HepG2 (cell line): Measurements from ENCODE around the gene MLN. TPM values are rescaled to one million over a fixed set of nuclear protein-coding genes. Genes with fewer than 3 reads are reported as not detected.

Source experiments
- CHD4 ChIP-seq: fragments of 200-600 bp; sonication (generic); IDR thresholded peaks from 2 replicates; pipeline ENCODE4 v1.7.0; 2017; ENCODE audit warnings: mild to moderate bottlenecking, low read length, borderline replicate concordance
- HNRNPUL1 ChIP-seq: fragments of 200-400 bp; formaldehyde crosslinking; IDR thresholded peaks from 2 replicates; pipeline ENCODE4 v1.6.1; 2017; ENCODE audit warnings: low read depth, mild to moderate bottlenecking, low read length, moderate library complexity
- HOXA3 ChIP-seq: sonication (generic); formaldehyde crosslinking; IDR thresholded peaks from 2 replicates; pipeline ENCODE4 v1.5.0; 2020; ENCODE audit warnings: missing genetic modification reagents
- IKZF4 ChIP-seq: sonication (generic); formaldehyde crosslinking; IDR thresholded peaks from 2 replicates; pipeline ENCODE4 v1.5.1; 2020; ENCODE audit warnings: borderline replicate concordance, mild to moderate bottlenecking, low read depth, missing genetic modification reagents; ENCODE audit errors: not compliant biosample characterization
- KDM3A ChIP-seq: IDR thresholded peaks from 2 replicates; pipeline ENCODE4 v1.6.1; 2018; ENCODE audit warnings: low read depth, missing compliant biosample characterization
- KDM5B ChIP-seq: sonication (generic); formaldehyde crosslinking; IDR thresholded peaks from 2 replicates; pipeline ENCODE4 v1.4.0; 2020; ENCODE audit warnings: missing genetic modification reagents, mild to moderate bottlenecking, borderline replicate concordance
- KLF9 ChIP-seq: IDR thresholded peaks from 2 replicates; pipeline ENCODE4 v1.6.1; 2016; ENCODE audit warnings: low read depth
- MEF2D ChIP-seq: sonication (generic); formaldehyde crosslinking; IDR thresholded peaks from 2 replicates; pipeline ENCODE4 v1.5.1; 2020; ENCODE audit warnings: mild to moderate bottlenecking, missing genetic modification reagents
- MTF2 ChIP-seq: sonication (generic); formaldehyde crosslinking; IDR thresholded peaks from 2 replicates; pipeline ENCODE4 v1.5.0; 2020; ENCODE audit warnings: missing genetic modification reagents, borderline replicate concordance
- ONECUT2 ChIP-seq: sonication (generic); formaldehyde crosslinking; IDR thresholded peaks from 2 replicates; pipeline ENCODE4 v1.4.0; 2020; ENCODE audit warnings: missing genetic modification reagents
- PBX3 ChIP-seq: sonication (generic); formaldehyde crosslinking; IDR thresholded peaks from 2 replicates; pipeline ENCODE4 v1.8.1; 2023; ENCODE audit warnings: missing genetic modification reagents, inconsistent platforms, borderline replicate concordance
- RARG ChIP-seq: sonication (generic); formaldehyde crosslinking; IDR thresholded peaks from 2 replicates; pipeline ENCODE4 v1.4.0; 2020; ENCODE audit warnings: low read depth, mild to moderate bottlenecking, missing genetic modification reagents
- RBM39 ChIP-seq: fragments of 200-400 bp; formaldehyde crosslinking; IDR thresholded peaks from one replicate; pipeline ENCODE4 v1.6.1; 2018; ENCODE audit warnings: antibody characterized with exemption, mild to moderate bottlenecking, low read depth, low read length; ENCODE audit not compliant: poor library complexity, severe bottlenecking
- RXRB ChIP-seq: IDR thresholded peaks from 2 replicates; pipeline ENCODE4 v1.6.1; 2016; ENCODE audit warnings: borderline replicate concordance, missing genetic modification reagents, missing compliant biosample characterization
- SMYD3 ChIP-seq: sonication (generic); formaldehyde crosslinking; IDR thresholded peaks from 2 replicates; pipeline ENCODE4 v1.8.1; 2023; ENCODE audit warnings: mild to moderate bottlenecking, missing genetic modification reagents
- TAF15 ChIP-seq: fragments of 200-400 bp; formaldehyde crosslinking; IDR thresholded peaks from one replicate; pipeline ENCODE4 v1.6.1; 2018; ENCODE audit warnings: mild to moderate bottlenecking, low read depth, low read length; ENCODE audit not compliant: poor library complexity, severe bottlenecking
- ZBTB1 ChIP-seq: sonication (generic); formaldehyde crosslinking; IDR thresholded peaks from 2 replicates; pipeline ENCODE4 v1.4.0; 2020; ENCODE audit warnings: missing genetic modification reagents, borderline replicate concordance
- ZFP1 ChIP-seq: IDR thresholded peaks from 2 replicates; pipeline ENCODE4 v1.6.1; 2016
- ZNF20 ChIP-seq: sonication (generic); formaldehyde crosslinking; IDR thresholded peaks from 2 replicates; pipeline ENCODE4 v1.4.0; 2020; ENCODE audit warnings: mild to moderate bottlenecking, moderate library complexity, missing genetic modification reagents
- ZNF225 ChIP-seq: sonication (generic); formaldehyde crosslinking; IDR thresholded peaks from 2 replicates; pipeline ENCODE4 v1.4.0; 2020; ENCODE audit warnings: mild to moderate bottlenecking, missing genetic modification reagents
- ZNF3 ChIP-seq: IDR thresholded peaks from 2 replicates; pipeline ENCODE4 v1.7.0; 2017; ENCODE audit warnings: inconsistent platforms
- ZNF354B ChIP-seq: sonication (generic); formaldehyde crosslinking; IDR thresholded peaks from 2 replicates; pipeline ENCODE4 v1.8.0; 2022; ENCODE audit warnings: mild to moderate bottlenecking, missing genetic modification reagents
- ZNF496 ChIP-seq: sonication (generic); formaldehyde crosslinking; IDR thresholded peaks from 2 replicates; pipeline ENCODE4 v1.8.1; 2023; ENCODE audit warnings: mild to moderate bottlenecking, moderate library complexity, missing genetic modification reagents; ENCODE audit not compliant: insufficient replicate concordance
- ZNF543 ChIP-seq: sonication (generic); formaldehyde crosslinking; IDR thresholded peaks from 2 replicates; pipeline ENCODE4 v1.4.0; 2020; ENCODE audit warnings: mild to moderate bottlenecking, missing genetic modification reagents
- ZNF614 ChIP-seq: IDR thresholded peaks from 2 replicates; pipeline ENCODE4 v1.6.1; 2018; ENCODE audit warnings: missing biosample characterization, missing genetic modification reagents, inconsistent platforms, borderline replicate concordance
- ZNF784 ChIP-seq: sonication (generic); formaldehyde crosslinking; IDR thresholded peaks from 2 replicates; pipeline ENCODE4 v1.5.1; 2020; ENCODE audit warnings: missing genetic modification reagents, mild to moderate bottlenecking, borderline replicate concordance
- polyA plus RNA-seq, 8 experiments: library from polyadenylated mRNA; depleted of rRNA in 3 of 8; stranded (reverse) in 7 of 8; unstranded in 1 of 8; fragments of >200 nt; fragmentation: Illumina TruSeq in 4 of 8; extraction: Trizol in 4 of 8; gene quantifications; 2 replicates each; pipeline versions ENCODE4 v1.2.1 to v1.2.3, GENCODE V29; 2011 to 2016; ENCODE audit warnings: low read depth in 4 of 8, missing spikeins in 1 of 8, mixed read lengths in 1 of 8; ENCODE audit not compliant: insufficient read depth in 1 of 8
- total RNA-seq, 5 experiments: library from RNA; depleted of rRNA; stranded (reverse); fragments of >200 nt; fragmentation: Illumina TruSeq; extraction: Trizol; gene quantifications; 2 replicates each; pipeline ENCODE4 v1.2.3, GENCODE V29; 2016; ENCODE audit warnings: low read depth in 1 of 5
- TF ChIP-seq, protein P1 (sequence below): IDR thresholded peaks from 2 replicates; pipeline ENCODE4 v1.6.1; 2016; ENCODE audit warnings: mild to moderate bottlenecking, missing biosample characterization, missing genetic modification reagents

MLN gene
- total and polyA plus RNA-seq, 2 of the 13 experiments (the other 11 are each of a cell fraction or from before 2014, with no cell fraction given), result not detected

DNA sequence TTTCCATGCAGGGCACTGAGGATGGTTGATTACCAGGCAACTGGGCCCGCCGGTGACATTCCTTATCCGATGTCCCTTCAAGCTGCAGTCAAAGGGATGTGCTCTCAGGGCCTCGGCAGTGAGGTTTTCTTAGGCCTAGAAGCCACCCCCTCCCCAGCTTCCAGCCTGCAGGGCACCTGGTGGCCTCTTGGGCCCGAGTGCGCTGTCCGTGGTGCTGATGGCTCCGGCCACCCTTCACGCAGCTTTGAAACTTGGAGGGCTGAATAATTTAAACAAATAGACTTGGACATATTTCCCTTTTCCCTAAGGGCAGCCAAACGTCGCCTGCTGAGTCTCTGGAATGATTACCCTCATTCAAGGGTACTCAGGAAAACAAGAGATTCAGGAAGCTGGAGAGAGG, 8.9 kb upstream of the MLN start (continued):
- TF ChIP-seq CHD4, result no peak
- TF ChIP-seq KDM5B (CRISPR knock-in tag), result peak; percentile 87; the same call in 1 of the 2 replicates
- no peak for TF ChIP-seq HNRNPUL1
- TF ChIP-seq IKZF4 (CRISPR knock-in tag), result peak; percentile 90
- peak; percentile 58; the same call in 1 of the 2 replicates for TF ChIP-seq ZNF20 (CRISPR knock-in tag)
- peak; percentile 70 for TF ChIP-seq MEF2D (CRISPR knock-in tag)
- peak; percentile 38; the same call in 1 of the 2 replicates for TF ChIP-seq KDM3A (CRISPR knock-in tag)
- no peak for TF ChIP-seq ZNF354B (CRISPR knock-in tag)
- TF ChIP-seq ONECUT2 (CRISPR knock-in tag), result peak; percentile 58; the same call in 1 of the 2 replicates
- no peak for TF ChIP-seq MTF2 (CRISPR knock-in tag)
- TF ChIP-seq, protein P1, sequence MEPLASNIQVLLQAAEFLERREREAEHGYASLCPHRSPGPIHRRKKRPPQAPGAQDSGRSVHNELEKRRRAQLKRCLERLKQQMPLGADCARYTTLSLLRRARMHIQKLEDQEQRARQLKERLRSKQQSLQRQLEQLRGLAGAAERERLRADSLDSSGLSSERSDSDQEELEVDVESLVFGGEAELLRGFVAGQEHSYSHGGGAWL (CRISPR knock-in tag), result peak; percentile 94
- peak; percentile 34; the same call in 1 of the 2 replicates for TF ChIP-seq HOXA3 (CRISPR knock-in tag)
- TF ChIP-seq RXRB (CRISPR knock-in tag), result peak; percentile 68; the same call in 1 of the 2 replicates
- peak; percentile 73; the same call in 1 of the 2 replicates for TF ChIP-seq KLF9 (CRISPR knock-in tag)
- TF ChIP-seq ZNF784, result peak; percentile 75; the same call in 1 of the 2 replicates
- TF ChIP-seq TAF15, result no peak
- TF ChIP-seq ZNF543 (CRISPR knock-in tag), result no peak
- no peak for TF ChIP-seq RBM39
- TF ChIP-seq ZNF496 (CRISPR knock-in tag), result no peak
- TF ChIP-seq ZNF3 (CRISPR knock-in tag), result peak; percentile 56; the same call in 1 of the 2 replicates
- TF ChIP-seq PBX3 (CRISPR knock-in tag), result peak; percentile 86
- TF ChIP-seq ZNF225 (CRISPR knock-in tag), result peak; percentile 43; the same call in 1 of the 2 replicates
- TF ChIP-seq RARG (CRISPR knock-in tag), result peak; percentile 82; the same call in 1 of the 2 replicates
- TF ChIP-seq ZBTB1, result 0 out of 2 replicates have a peak, but pooled peaks have one; percentile 64
- peak; percentile 70; the same call in 1 of the 2 replicates for TF ChIP-seq ZNF614 (CRISPR knock-in tag)
- TF ChIP-seq SMYD3 (CRISPR knock-in tag), result 0 out of 2 replicates have a peak, but pooled peaks have one; percentile 21
- 0 out of 2 replicates have a peak, but pooled peaks have one; percentile 29 for TF ChIP-seq ZFP1
